HG03457 (cell line): ENCODE measurements around the gene MRPL43.
A peak's percentile ranks its signal among the peaks of the same experiment; 100 is the strongest.
"Not testable (repeated sequence)": the region's sequence is repeated elsewhere in the genome, so short reads cannot be mapped to it uniquely, and the experiment has no call there.

Source experiments
- ATAC-seq: cut with Tn5 transposase; IDR thresholded peaks from one replicate; pipeline ENCODE4 v1.9.1; 2021; ENCODE audit warnings: moderate number of reproducible peaks; ENCODE audit not compliant: unreplicated experiment

The MRPL43 gene

DNA sequence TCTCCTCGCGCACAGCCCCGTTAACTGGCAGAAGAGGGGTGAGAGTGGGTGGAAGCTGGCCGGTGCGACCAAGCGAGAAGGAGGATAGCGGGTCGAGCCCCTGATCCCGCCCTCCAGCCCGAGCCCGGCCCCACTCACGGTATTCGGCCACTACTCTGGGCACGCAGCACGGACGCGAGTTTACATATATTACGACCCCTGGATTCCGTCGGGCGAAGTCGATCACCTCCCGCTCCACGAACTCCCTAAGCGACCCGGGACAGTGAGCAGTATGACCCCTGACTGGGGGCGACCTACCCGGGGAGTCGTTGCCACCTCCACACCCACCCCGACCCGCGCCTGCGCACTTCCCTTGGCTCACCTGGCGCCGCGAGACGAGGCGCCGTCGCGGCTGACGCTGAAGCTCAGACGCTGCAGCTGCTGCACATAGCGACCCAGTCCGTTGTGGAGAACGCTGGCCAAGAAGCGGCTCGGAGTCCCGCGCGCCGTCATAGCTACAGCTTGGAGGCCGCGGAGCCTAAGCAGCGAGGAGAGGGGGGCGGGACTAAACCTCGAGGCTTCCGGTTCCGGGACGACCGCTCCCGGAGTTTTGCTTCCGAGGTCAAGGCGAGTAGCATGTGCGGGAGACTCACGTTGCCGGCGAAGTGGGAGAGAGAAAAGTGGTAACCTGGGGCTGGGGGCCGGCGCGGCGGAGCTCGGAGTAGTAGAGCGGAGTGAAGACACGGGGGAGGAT lies at the start of gene MRPL43, which contains the start of gene TWNK:
MRPL43 (minus strand) TSS at position 546 of the 733 bp plus-strand sequence; CDS start at position 492, 54 bp downstream.
TWNK (plus strand) TSS at position 592 of the 733 bp plus-strand sequence. CDS start 668 bp downstream, outside the sequence.
- peak; percentile 45 for ATAC-seq

DNA sequence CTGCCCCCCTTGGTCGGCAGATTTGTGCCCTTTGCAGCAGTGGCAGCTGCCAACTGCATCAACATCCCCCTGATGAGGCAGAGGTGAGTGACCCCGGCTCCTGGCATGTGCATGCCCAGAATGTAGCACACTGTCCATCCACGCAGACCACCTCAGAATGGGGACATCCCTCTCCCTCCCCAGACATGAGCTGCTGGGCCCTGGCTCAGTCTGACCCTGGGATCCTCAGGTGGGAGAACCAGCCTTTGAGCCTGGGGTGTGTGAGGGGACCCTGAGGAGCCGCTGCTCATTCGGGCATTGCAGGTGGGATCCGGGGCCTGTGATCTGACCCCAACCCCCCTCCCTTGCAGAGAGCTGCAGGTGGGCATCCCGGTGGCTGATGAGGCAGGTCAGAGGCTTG lies 49.4 kb upstream of the MRPL43 start:
- no peak for ATAC-seq

DNA sequence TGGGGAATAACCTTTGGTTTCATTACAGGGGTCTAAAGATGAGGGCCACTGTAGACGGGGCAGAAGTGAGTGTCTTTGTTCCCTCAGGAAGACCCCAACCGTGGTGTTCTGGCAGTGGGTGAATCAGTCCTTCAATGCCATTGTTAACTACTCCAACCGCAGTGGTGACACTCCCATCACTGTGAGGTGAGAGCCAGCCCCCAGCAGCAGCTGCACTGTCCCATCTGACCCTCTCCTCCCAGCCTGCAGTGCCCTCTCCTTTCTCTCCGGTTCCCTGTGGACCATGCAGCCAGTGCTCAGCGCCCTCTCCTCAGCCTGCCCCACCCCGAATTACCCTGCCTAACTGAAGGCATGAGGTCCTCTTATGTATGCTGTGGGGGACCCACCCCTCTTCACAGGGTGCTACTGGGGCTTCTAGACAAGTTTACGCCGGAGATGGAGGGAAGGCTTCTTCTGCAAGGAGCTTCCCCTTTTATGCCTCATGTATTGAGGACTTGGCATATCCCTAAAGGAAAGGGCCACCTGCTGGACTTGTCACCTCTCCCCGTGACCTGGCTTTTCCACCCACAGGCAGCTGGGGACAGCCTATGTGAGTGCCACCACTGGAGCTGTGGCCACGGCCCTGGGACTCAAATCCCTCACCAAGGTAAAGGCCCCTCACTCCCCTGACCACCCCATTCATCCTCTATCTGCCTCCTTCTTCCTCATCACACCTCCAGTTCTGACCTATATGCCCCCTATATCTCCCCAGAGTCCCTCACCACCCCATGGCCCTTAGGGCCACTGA lies 48.8 kb upstream of the MRPL43 start:
- no peak for ATAC-seq

DNA sequence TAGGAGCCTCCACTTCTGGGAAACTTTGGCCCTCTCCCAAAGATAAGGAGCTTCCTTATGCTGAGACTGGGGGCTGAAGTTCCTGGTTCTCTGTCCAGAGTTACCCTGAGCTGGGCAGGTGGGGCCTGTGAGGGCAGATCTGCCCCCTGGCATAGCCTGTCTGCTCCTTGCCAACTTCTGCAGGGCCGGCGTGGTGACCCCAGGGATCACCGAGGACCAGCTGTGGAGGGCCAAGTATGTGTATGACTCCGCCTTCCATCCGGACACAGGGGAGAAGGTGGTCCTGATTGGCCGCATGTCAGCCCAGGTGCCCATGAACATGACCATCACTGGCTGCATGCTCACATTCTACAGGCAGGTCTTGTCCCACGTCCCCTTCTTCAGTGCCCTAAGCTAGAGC lies 48.0 kb upstream of the MRPL43 start:
- no peak for ATAC-seq

DNA sequence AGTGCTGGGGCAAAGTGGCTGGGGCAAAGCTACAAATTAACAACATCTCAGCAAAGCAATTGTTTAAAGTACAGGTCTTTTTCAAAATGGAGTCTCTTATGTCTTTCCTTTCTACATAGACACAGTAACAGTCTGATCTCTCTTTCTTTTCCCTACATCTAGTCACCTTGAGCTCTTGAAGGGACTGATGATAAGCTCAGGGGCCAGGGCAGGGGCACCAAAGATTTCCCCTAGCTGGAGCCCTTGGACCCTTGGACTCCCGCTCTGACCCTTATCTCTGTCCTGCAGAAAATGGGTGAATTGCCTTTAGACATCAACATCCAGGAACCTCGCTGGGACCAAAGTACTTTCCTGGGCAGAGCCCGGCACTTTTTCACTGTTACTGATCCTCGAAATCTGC lies 47.1 kb upstream of the MRPL43 start:
- ATAC-seq: not testable (repeated sequence)

DNA sequence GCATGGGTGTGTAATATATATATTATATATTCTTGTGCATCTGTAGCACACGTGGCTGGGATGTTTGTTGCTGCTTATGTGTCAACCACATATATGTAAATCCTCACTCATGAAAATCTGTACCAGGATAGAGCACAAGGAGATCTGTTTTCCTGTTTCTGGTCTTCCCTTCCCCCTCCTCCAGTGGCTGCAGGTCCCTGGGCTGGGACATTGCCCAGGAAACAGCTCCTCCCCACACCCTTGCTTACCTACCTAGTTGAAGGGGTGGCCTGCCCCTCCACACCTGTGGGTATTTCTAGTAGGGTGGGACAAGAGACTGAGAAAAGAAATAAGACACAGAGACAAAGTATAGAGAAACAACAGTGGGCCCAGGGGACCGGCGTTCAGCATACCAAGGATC lies 46.0 kb upstream of the MRPL43 start:
- no peak for ATAC-seq

DNA sequence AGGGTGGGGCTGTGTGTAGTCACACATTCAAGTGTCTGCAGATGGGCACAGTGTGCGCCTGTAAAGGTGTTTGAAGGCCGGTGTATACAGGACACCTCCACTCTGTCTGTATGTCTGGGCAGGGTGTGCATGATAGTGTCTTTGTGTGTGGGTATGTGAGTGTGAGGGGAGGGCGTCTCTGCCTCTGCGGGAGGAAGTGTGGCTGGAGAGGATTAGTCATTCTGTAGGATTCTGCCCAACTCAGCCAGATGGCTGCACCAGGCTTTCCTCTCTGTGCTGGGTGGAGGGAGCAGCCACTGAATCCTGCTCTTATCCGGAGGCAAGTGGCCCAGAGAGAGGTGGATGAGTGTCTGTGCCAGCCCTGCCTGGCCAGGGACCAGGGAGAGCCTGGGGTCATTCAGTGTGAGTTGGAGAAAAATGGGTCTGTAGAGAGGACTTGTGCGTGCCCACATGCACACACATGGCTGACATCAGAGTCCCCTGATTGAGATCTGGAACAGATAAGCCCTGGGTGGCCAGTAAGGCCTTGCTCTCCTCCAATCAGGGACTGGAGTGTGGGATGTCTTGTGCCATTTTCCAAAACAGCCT lies 45.4 kb upstream of the MRPL43 start:
- ATAC-seq: no peak

DNA sequence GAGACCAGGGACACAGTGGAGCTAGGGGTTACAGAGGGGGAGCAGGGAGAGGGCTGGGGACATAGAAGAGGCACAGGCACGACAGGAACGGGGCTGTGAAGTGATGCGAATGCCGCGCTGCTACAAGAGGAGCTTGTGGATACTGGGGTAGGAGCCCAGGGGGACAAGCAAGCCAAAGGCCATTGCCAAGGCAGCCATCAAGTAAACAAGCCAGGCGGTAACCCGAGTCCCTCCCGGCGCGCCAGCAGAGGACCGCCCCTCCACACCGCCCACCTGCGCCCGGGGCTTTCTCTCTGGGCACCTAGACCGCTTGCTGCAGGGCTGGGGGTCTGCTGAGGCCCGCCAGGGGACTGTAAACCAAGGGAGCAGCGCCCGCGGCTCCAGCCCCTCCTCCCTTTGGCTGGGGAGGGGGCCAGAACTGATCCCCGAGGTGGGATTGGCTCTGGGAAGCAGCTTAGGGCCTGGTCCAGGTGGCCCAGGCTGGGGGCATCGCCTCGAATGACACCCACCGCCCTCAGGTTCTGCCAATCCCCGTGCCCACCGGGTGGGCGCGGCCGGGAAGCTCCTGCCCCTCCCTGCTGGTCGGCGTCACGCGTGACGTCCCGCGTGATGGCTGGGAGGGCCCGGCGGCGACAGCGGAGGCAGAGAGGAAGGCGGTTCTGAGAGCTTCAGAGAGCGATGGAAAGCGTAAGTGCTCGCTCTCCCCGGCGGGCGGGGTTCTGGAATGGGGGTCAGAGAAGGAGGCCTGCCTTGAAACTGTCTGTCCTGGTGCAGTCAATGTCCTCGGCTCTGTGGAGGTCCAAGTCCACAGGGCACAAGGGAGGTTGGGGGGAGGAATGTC lies 44.7 kb upstream of the MRPL43 start:
- no peak for ATAC-seq

DNA sequence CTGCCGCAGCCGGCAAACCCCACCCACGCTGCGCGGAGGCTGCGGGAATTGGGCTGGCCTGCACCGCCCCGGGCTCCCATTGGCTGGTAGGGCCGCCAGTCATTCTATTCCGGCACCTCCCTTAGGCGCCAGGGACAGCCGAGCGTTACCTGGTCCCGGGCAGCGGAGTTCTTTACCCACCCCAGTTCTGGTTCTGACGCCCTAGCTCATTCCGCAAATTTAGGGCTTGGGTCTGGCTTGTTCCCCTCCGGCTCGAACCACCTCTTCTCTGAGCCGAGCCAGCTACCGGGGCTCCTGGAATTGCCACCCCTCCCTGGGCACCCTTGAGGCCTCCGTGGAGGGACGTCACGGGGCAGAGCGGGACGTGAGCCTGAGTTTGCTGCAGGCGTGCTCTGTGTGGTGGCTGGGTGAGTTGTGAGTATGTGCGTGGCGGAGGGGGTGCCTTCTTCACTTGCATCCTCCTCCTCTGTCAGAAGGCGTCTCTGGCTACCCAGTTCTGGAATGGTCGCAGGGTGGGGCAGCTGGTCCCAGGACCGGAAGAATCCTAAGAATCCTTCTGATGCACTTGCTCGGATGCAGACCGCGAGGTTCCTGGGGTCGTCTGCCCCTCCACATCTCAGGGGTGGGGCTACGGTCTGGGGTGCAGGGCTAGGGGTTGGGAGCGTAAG lies 44.0 kb upstream of the MRPL43 start, which contains the start of the genes PDZD7 and SFXN3:
PDZD7 (minus strand) TSS at position 2 of the 668 bp plus-strand sequence. CDS start 910 bp downstream, outside the sequence.
SFXN3 (plus strand) TSS at position 107 of the 668 bp plus-strand sequence. CDS start 3,461 bp downstream, outside the sequence.
- peak; percentile 79 for ATAC-seq

DNA sequence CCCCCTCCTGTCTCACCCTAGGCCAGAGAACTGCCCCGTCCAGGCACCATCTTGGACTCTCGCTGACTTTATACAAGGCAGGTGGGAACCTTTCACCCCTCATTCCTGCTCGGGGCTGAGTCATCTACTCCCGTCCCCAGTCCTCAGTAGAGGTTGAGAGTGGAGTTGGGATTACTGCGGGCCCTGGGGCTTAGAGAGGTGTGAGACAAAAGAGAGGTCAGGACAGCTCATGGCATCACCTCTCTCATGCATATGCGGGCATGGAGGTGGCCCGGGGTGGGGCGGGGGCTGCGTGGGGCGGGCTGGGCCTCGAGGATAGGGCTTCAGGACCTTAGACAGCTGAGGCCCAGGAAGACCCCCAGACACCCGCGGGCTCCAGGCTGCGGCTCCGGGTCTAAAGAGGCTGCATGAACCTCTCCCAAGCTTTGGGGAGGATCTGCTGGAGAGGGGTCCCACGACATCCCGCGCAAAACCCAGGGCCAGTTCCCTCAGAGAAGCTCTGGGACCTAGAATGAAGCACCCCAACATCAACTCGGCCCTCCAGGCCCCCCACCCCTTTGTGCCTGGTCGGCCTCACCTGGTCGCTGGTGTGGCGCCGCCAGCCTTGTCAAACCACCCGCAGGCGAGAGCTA lies 43.3 kb upstream of the MRPL43 start:
- ATAC-seq: no peak

DNA sequence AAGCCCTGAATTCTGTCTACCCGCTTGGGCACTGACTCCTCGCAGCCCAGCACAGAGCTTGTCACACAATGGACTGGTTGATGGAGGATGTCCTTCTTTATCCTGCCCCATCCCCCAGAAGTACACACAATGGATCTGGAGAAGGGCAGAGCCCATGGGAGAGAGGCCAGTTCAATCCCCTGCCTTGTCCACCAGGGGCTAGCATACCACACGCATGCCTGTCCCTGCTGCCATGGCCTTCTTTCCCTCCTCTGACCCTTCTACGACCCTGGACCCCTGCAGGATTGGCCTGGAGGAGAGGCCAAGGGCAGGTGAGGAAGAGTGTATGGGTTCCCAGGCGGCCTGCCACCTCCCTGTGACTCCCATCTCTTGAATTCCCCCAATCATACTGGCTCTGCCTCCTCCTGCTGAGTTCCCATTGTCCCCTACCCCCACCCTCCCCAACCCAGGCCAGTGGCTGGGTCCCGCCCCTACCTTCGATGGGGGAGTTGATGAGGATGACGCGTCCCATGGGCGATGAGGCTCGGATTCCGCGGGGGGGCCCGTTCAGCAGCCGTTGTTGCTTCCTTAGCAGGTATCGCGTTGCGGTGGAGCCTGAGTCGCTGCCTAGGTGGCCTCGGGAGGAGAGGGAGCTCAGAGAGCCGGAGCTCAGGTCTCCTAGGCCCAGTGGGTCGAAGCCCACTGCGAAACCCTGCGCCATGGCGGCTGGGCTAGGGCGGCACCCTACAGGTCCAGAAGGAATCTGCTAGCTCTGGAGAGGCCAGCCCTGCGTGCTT lies 42.4 kb upstream of the MRPL43 start:
- no peak for ATAC-seq

DNA sequence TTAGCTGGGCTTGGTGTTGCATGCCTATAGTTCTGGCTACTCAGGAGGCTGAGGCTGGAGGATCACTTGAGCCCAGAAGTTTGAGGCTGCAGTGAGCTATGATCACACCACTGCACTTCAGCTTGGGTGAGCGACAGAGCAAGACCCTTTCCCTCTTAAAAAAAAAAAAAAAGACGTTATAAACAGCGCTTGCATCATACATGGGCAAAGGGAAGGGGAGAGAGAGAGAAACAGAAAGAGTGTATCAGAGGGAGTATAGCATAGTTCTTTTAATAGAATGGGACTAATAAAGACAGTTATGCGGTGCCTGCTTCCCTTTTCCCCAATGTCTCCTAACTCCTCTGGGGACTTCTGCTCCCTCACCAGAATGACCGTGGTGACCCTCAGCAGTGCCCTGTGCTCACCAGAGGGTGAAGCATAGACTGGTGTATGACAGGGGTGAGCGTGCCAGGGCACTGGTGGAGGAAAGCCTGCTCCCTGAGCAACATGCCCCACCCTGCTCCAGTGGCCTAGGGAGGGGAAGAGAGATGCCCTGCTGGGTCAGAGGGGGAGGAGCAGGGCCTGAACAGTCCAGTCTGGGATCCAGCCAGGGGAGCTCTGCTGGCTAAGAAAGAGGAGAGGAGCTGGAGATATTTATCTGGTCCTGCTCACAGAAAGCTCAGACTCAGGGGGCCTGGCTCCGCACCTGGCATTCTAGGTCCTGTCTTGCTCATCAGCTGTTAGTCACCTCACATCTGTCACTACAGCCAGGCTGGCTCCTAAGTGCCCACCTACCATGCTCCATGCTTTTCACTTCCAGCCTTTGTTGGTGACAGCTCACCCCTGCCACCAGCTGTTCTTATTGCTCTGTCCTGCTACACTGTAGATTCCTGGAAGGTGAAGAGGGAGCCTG lies 41.4 kb upstream of the MRPL43 start:
- ATAC-seq: no peak

DNA sequence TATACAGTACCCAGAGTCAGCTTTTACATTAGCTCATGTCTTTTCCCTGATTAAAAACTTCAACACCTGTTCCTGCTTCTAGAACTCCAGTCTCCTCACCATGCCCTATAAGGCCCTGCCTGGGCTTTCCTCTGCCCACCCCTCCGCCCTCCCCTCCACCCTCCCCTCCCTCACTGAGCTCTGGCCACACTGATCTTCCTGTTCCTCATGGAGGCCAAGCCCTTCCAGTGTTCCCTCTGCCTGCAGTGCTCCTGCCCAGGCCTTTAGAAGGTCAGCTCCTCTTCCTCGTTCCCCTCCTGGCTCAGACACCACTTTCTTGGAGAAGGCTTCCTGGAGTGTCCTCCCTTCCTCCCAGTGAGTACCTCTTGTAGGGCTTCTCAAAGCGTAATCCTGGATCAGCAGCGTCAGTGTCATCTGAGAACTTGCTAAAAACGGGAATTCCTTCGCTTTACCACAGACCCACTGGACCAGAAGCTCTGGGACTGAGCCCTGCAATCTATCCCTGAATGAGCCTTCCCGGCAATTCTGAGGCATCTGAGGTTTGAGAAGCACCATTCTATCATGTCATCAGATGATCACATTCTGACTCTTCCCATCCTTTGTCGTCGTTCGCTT lies 39.9 kb upstream of the MRPL43 start:
- no peak for ATAC-seq

DNA sequence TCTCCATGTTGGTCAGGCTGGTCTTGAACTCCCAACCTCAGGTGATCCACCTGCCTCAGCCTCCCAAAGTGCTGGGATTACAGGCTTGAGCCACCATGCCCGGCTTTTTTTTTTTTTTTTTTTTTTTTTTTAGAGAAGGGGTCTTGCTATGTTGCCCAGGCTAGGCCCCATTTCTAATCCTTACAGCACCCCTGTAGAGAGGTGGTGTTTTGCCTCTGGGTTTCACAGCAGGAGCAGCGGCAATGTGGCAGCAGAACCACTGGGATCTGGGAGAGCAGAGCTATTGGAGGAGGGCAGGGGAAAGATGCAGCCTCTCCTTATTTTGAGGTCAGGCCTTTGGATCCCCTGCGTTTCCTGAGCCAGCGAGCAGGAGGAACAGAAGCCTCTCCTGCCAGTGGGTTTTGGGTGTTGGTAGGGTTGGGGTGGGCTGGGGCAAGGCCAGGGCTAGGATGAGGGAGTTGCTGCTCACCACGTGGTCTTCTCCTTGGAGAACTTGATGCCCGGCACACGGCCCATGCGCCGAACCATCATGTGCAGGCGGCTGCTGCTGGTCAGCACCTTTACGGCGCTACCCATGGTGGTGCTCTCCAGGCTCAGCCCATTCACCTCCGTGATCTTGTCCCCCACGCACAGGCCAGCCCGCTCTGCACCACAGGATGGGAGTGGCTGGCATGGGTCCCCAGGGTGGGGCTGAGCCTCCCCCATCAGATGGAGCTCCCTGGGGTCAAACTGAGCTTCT lies 35.8 kb upstream of the MRPL43 start:
- no peak for ATAC-seq

DNA sequence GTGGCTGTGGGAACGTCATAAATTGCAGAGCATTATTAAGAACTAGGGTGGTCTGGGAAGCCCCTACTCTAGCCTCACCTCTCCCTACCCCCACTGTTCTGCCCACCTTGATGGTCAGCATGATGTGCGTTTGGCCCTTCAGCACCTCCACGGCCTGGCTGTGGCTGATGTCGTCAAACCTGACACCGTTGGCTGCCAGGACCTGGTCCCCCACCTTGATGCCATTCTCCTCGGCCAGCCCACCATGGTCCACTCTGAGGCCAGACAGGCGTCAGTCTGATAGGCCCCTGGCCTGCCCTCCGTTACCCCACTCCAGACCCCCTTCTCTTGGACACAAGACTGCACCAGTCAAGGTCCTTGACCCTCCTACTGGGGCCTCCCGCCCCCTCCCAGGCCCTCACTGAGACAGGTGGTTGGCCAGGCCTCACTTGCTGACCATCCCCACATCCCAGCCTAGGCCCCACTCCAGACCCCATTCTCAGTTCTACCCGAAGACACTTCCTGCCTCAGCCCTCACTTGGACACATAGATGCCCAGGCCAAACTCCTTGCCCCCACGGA lies 34.5 kb upstream of the MRPL43 start:
- no peak for ATAC-seq

DNA sequence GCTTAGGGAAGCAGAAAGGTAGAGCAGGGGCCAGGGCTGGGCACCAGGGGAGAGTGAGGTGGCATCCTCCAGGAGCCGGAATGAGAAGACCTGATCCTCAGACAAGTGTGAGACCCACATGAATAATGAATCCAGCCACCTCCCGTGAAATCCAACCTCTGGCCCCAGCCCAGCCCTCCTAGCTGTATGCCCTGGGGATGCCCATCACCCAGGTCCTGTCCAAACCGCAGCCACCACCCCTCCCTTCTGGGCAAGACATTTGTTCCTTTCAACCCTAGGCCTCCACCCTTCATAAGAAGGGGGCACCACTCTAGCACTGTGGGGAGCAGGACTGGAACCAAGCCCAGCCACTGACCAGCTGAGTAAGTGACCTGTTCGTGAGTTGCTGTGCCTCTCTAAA lies 33.9 kb upstream of the MRPL43 start:
- no peak for ATAC-seq
